ENCODE results near the gene RAB10.

GRCh38 chr2:26179446-26179913 is 145.6 kb downstream of the RAB10 start:
- TF ChIP-seq, protein P1, sequence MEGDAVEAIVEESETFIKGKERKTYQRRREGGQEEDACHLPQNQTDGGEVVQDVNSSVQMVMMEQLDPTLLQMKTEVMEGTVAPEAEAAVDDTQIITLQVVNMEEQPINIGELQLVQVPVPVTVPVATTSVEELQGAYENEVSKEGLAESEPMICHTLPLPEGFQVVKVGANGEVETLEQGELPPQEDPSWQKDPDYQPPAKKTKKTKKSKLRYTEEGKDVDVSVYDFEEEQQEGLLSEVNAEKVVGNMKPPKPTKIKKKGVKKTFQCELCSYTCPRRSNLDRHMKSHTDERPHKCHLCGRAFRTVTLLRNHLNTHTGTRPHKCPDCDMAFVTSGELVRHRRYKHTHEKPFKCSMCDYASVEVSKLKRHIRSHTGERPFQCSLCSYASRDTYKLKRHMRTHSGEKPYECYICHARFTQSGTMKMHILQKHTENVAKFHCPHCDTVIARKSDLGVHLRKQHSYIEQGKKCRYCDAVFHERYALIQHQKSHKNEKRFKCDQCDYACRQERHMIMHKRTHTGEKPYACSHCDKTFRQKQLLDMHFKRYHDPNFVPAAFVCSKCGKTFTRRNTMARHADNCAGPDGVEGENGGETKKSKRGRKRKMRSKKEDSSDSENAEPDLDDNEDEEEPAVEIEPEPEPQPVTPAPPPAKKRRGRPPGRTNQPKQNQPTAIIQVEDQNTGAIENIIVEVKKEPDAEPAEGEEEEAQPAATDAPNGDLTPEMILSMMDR (IDR thresholded peaks at IDR 0.05), result no peak
- no peak for TF ChIP-seq POLR2A (IDR thresholded peaks at IDR 0.05)

All from thyroid gland (tissue), 4 donors.